ENCODE results near the gene PPP1CA.

DNA sequence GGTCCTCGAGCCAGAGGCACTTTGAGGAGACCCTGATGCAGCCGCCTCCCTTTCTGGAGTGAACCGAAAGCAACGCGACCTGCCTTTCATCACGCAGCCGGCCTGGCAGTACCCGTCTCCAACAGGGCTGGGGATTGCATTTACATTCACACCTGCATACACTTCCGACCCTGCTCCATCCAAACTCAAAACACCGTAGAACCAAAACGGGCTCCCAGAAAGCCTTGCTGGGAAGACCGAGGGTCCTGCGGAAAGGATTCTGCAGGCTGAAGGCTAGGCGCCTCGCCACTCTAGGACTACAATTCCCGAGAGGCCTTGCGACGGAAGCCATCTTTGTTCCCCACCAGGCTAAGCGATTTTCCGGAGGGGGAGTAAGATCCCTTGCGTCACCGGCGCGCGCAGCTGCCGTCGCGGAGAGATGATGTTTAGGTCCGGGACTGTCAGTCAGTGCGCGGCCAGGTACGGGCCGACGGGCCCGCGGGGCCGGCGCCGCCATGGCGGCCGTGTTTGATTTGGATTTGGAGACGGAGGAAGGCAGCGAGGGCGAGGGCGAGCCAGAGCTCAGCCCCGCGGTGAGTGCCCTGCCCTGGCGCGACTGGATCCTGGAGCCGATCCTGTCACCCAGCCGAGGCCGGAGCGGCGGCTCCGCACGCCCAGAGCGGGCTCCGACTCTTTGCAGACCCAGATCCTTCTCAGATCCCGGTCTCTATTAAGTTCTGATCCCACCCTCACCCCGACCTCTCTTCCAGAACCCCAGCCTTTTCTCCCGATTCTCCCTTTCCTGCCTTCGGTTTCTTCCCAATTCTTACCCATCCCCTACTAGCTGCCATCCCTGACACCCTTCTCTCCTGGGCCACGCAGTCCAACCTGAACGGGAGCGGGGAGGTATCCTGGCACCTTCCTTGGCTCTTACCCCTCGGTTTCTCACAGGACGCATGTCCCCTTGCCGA is 26.7 kb upstream of the PPP1CA start, which contains the start of gene RPS6KB2:
- TF ChIP-seq, protein P1, sequence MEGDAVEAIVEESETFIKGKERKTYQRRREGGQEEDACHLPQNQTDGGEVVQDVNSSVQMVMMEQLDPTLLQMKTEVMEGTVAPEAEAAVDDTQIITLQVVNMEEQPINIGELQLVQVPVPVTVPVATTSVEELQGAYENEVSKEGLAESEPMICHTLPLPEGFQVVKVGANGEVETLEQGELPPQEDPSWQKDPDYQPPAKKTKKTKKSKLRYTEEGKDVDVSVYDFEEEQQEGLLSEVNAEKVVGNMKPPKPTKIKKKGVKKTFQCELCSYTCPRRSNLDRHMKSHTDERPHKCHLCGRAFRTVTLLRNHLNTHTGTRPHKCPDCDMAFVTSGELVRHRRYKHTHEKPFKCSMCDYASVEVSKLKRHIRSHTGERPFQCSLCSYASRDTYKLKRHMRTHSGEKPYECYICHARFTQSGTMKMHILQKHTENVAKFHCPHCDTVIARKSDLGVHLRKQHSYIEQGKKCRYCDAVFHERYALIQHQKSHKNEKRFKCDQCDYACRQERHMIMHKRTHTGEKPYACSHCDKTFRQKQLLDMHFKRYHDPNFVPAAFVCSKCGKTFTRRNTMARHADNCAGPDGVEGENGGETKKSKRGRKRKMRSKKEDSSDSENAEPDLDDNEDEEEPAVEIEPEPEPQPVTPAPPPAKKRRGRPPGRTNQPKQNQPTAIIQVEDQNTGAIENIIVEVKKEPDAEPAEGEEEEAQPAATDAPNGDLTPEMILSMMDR (IDR thresholded peaks at IDR 0.05), result peak in 1 of 6 experiments; percentile 30
- TF ChIP-seq POLR2A (IDR thresholded peaks at IDR 0.05), result peak; percentile 54 to 93

Data from thyroid gland (tissue), 4 donors.